IMR-90 (cell line): Measurements from ENCODE around the gene RBBP8NL.

Source experiments
- BHLHE40 ChIP-seq: fragments of 150-350 bp; IDR thresholded peaks from 2 replicates; pipeline ENCODE4 v1.6.1; 2016; ENCODE audit warnings: mild to moderate bottlenecking, low read depth, low read length
- CEBPB ChIP-seq: IDR thresholded peaks from 2 replicates; pipeline ENCODE4 v1.6.1; 2012; ENCODE audit warnings: low read depth, low read length, improper control_type of control experiment
- CTCF ChIP-seq: conservative IDR thresholded peaks from 2 replicates; pipeline ENCODE4 v1.5.1; 2012; ENCODE audit warnings: mild to moderate bottlenecking, low read depth, low read length, improper control_type of control experiment
- ELK1 ChIP-seq: fragments of 150-350 bp; IDR thresholded peaks from 2 replicates; pipeline ENCODE4 v1.6.1; 2016; ENCODE audit warnings: low read depth, mild to moderate bottlenecking, low read length, moderate library complexity, borderline replicate concordance
- MAFK ChIP-seq: IDR thresholded peaks from 2 replicates; pipeline ENCODE4 v1.6.1; 2012; ENCODE audit warnings: low read depth, low read length, improper control_type of control experiment
- MAZ ChIP-seq: IDR thresholded peaks from 2 replicates; pipeline ENCODE4 v1.6.1; 2012; ENCODE audit warnings: low read depth, mild to moderate bottlenecking, low read length, improper control_type of control experiment, moderate library complexity, borderline replicate concordance
- MXI1 ChIP-seq: IDR thresholded peaks from 2 replicates; pipeline ENCODE4 v1.6.1; 2012; ENCODE audit warnings: low read depth, mild to moderate bottlenecking, low read length, moderate library complexity, borderline replicate concordance
- NFE2L2 ChIP-seq: fragments of 150-350 bp; IDR thresholded peaks from 2 replicates; pipeline ENCODE4 v1.6.1; 2016; ENCODE audit warnings: low read depth, mild to moderate bottlenecking, low read length
- POLR2A ChIP-seq: IDR thresholded peaks from 2 replicates; pipeline ENCODE4 v1.6.1; 2012; ENCODE audit warnings: mild to moderate bottlenecking, low read depth, low read length
- RAD21 ChIP-seq: IDR thresholded peaks from 2 replicates; pipeline ENCODE4 v1.6.1; 2012; ENCODE audit warnings: low read length, improper control_type of control experiment
- RCOR1 ChIP-seq: IDR thresholded peaks from 2 replicates; pipeline ENCODE4 v1.6.1; 2012; ENCODE audit warnings: mild to moderate bottlenecking, low read length, improper control_type of control experiment; ENCODE audit not compliant: insufficient replicate concordance
- SMC3 ChIP-seq: fragments of 150-350 bp; IDR thresholded peaks from 2 replicates; pipeline ENCODE4 v1.6.1; 2016; ENCODE audit warnings: low read depth, mild to moderate bottlenecking, antibody characterized with exemption, low read length, moderate library complexity
- USF2 ChIP-seq: fragments of 150-350 bp; IDR thresholded peaks from 2 replicates; pipeline ENCODE4 v1.6.1; 2017; ENCODE audit warnings: mild to moderate bottlenecking, antibody characterized with exemption, low read length, low read depth

GRCh38 chr20:62412194-62413024 lies 14.9 kb downstream of the RBBP8NL start:
- no peak for TF ChIP-seq CTCF
- no peak for TF ChIP-seq POLR2A
- TF ChIP-seq RCOR1: no peak
- TF ChIP-seq RAD21: no peak
- no peak for TF ChIP-seq USF2
- no peak for TF ChIP-seq SMC3
- no peak for TF ChIP-seq MAZ
- TF ChIP-seq CEBPB: no peak
- no peak for TF ChIP-seq NFE2L2
- TF ChIP-seq BHLHE40: no peak
- TF ChIP-seq MAFK: no peak
- TF ChIP-seq ELK1: no peak
- TF ChIP-seq MXI1: no peak
